Calu3 (cell line): ENCODE measurements around the gene RNF207. TPM values are rescaled to one million over a fixed set of nuclear protein-coding genes. Genes with fewer than 3 reads are reported as not detected.

ENCODE experiments used
- BruUV-seq: library from RNA; stranded (reverse); fragments of 400-500 nt; replicated peaks from 2 replicates; lab custom pipeline; 2021; lab: Mats Ljungman, UMichigan
- CTCF ChIA-PET: fragments of 300-600 bp; sonication (Branson Sonifier 250); formaldehyde crosslinking; loops from one replicate; lab custom pipeline; 2022; ENCODE audit warnings: antibody characterized with exemption; lab: Charles Lee
- DNase-seq: peaks from one replicate; pipeline ENCODE4 v3.0.0; 2022
- H3K27ac Mint-ChIP-seq: one replicate; pipeline ENCODE4 v1.8.0; 2022; ENCODE audit warnings: mixed read lengths; ENCODE audit not compliant: unreplicated experiment
- H3K27me3 Mint-ChIP-seq: one replicate; pipeline ENCODE4 v1.8.0; 2022; ENCODE audit warnings: mixed read lengths; ENCODE audit not compliant: unreplicated experiment
- H3K36me3 Mint-ChIP-seq: one replicate; pipeline ENCODE4 v1.8.0; 2022; ENCODE audit warnings: mild to moderate bottlenecking, moderate library complexity, mixed read lengths; ENCODE audit not compliant: insufficient read depth, unreplicated experiment
- H3K4me1 Mint-ChIP-seq: one replicate; pipeline ENCODE4 v1.8.0; 2022; ENCODE audit warnings: mild to moderate bottlenecking, low read depth, mixed read lengths; ENCODE audit not compliant: unreplicated experiment
- H3K4me3 Mint-ChIP-seq: one replicate; pipeline ENCODE4 v1.8.0; 2022; ENCODE audit warnings: mild to moderate bottlenecking, low read depth, moderate library complexity, mixed read lengths; ENCODE audit not compliant: unreplicated experiment
- H3K9me3 Mint-ChIP-seq: one replicate; pipeline ENCODE4 v1.8.0; 2022; ENCODE audit warnings: low read depth, mixed read lengths; ENCODE audit not compliant: unreplicated experiment
- intact Hi-C: fragments of 100-400 bp; cut with micrococcal nuclease; formaldehyde crosslinking; loops from one replicate; pipeline ENCODE4 v1.10.0; 2022; ENCODE audit not compliant: unreplicated experiment
- total RNA-seq: library from RNA; stranded (reverse); gene quantifications from 2 replicates; pipeline ENCODE4 v1.2.3, GENCODE V29; 2022
- TF ChIP-seq, protein P1 (sequence below): fragments of 200-600 bp; IDR thresholded peaks from one replicate; pipeline ENCODE4 v1.8.0; 2022; ENCODE audit warnings: antibody characterized with exemption; ENCODE audit not compliant: unreplicated experiment

The RNF207 gene
- total RNA-seq, 1 experiment from 2014 or later: 160 TPM

GRCh38 chr1:6209661-6210580 lies 4.0 kb downstream of the RNF207 start:
- Mint-ChIP-seq H3K9me3 (no peaks in the 10 kb centered on the region), H3K27ac (no peak overlapping the region), H3K4me1 (no peaks in the 10 kb centered on the region), H3K27me3 (no peaks in the 10 kb centered on the region), H3K4me3 (no peak overlapping the region), H3K36me3 (peaks cover 78% of the 10 kb centered on the region)
- TF ChIP-seq, protein P1, sequence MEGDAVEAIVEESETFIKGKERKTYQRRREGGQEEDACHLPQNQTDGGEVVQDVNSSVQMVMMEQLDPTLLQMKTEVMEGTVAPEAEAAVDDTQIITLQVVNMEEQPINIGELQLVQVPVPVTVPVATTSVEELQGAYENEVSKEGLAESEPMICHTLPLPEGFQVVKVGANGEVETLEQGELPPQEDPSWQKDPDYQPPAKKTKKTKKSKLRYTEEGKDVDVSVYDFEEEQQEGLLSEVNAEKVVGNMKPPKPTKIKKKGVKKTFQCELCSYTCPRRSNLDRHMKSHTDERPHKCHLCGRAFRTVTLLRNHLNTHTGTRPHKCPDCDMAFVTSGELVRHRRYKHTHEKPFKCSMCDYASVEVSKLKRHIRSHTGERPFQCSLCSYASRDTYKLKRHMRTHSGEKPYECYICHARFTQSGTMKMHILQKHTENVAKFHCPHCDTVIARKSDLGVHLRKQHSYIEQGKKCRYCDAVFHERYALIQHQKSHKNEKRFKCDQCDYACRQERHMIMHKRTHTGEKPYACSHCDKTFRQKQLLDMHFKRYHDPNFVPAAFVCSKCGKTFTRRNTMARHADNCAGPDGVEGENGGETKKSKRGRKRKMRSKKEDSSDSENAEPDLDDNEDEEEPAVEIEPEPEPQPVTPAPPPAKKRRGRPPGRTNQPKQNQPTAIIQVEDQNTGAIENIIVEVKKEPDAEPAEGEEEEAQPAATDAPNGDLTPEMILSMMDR: no peak
- intact Hi-C loops: no loop called here
- CTCF ChIA-PET: interaction anchor here (0.5 kb wide), 1 partner anchor 23 kb away, joined by 3 read pairs; no protein-coding TSS in a partner anchor
- BruUV-seq: no TSS peak
- DNase-seq: no peak

DNA sequence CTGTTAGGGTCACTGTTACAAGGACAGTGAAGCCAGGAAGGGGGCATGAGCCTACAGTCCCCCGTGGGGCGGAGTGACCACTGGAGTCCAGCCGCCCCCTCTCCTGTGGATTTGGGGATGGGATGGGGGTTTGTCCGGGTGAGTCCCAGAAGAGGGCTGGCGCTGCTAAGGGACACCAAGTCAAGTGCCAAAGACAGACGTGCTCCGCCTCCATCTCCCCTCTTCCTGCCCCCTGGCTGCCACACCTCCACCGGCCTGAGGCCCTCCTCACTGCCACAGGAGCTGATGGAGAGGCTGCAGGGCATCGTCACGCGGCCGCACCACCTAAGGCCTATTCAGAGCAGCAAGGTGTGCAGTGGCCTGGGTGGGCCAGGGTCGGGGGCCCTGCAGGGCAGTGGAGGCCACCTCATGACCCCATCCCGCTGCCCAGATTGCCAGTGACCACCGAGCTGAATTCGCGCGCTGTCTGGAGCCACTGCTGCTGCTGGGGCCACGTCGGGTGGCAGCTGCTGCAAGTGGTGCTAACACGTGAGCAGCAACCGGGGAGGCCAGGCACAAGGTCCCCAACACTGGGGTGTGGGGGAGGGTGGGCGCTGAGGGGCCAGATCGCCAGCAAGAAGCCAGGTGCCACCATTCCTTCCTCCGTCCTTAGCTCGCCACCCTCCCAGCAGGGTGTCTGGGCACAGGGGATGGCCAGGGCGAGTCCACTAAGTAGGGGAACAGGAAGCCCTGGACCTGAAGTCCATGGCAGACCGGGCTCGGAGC lies 4.9 kb downstream of the RNF207 start:
- Mint-ChIP-seq H3K27ac (no peak overlapping the region), H3K9me3 (no peaks in the 10 kb centered on the region), H3K4me3 (no peak overlapping the region), H3K36me3 (peaks cover 80% of the 10 kb centered on the region), H3K4me1 (no peaks in the 10 kb centered on the region), H3K27me3 (no peaks in the 10 kb centered on the region)
- no TSS peak for BruUV-seq
- DNase-seq: no peak
- CTCF ChIA-PET: no interaction called here
- intact Hi-C loops: no loop called here
- TF ChIP-seq, protein P1: no peak

- CTCF ChIA-PET: no interaction called here
Observed at GRCh38 chr1:6211731-6212130, 5.8 kb downstream of the RNF207 start.

More at GRCh38 chr1:6211731-6212130, 5.8 kb downstream of the RNF207 start:
- no peaks in the 10 kb centered on the region for H3K9me3 Mint-ChIP-seq
- no peak for DNase-seq
- H3K27me3 Mint-ChIP-seq: no peaks in the 10 kb centered on the region
- intact Hi-C loops: no loop called here
- H3K4me3 Mint-ChIP-seq: no peak overlapping the region
- no peaks in the 10 kb centered on the region for H3K4me1 Mint-ChIP-seq
- H3K27ac Mint-ChIP-seq: no peak overlapping the region
- BruUV-seq: no TSS peak
- TF ChIP-seq, protein P1: no peak
- H3K36me3 Mint-ChIP-seq: peaks cover 78% of the 10 kb centered on the region
